Stomach (tissue), 9 donors: ENCODE data around the gene RIMBP2. TPM values are rescaled to one million over a fixed set of nuclear protein-coding genes. Genes with fewer than 3 reads are reported as not detected.

Source experiments
- DNase-seq, 2 donors: peaks; one replicate each; pipeline versions ENCODE4 v3.0.0 to v3.0.0-alpha.2; 2013 to 2019
- H3K27ac ChIP-seq, 5 donors: fragments of 200-600 bp in 4 of 5; sonication (generic) in 4 of 5; one replicate each; pipeline ENCODE4 v1.5.1; 2013 to 2019; ENCODE audit warnings: mild to moderate bottlenecking in 1 of 5, moderate library complexity in 1 of 5
- H3K27me3 ChIP-seq, 3 donors: fragments of 200-600 bp; sonication (generic); one replicate each; pipeline ENCODE4 v1.5.1; 2017 to 2019; ENCODE audit warnings: mixed run types in 1 of 3
- H3K36me3 ChIP-seq, 4 donors: fragments of 200-600 bp; sonication (generic); 1 replicate in 3 of 4; 2 replicates in 1 of 4; pipeline ENCODE4 v1.5.1; 2016 to 2019
- H3K4me1 ChIP-seq, 4 donors: fragments of 200-600 bp; sonication (generic); one replicate each; pipeline ENCODE4 v1.5.1; 2016 to 2019
- H3K4me3 ChIP-seq, 4 donors: fragments of 200-600 bp; sonication (generic) in 3 of 4; one replicate each; pipeline ENCODE4 v1.5.1; 2016 to 2019; ENCODE audit warnings: mild to moderate bottlenecking in 1 of 4
- H3K9me3 ChIP-seq, 4 donors: fragments of 200-600 bp; sonication (generic); one replicate each; pipeline ENCODE4 v1.5.1; 2016 to 2019
- CTCF ChIP-seq, 7 experiments: fragments of 450-650 bp in 4 of 7; fragments of 200-600 bp in 3 of 7; sonication (generic) in 3 of 7; IDR thresholded peaks; one replicate each; pipeline ENCODE4 v1.5.1; 2016 to 2019; ENCODE audit warnings: antibody characterized with exemption in 7 of 7, control low read depth in 2 of 7, mild to moderate bottlenecking in 1 of 7
- EP300 ChIP-seq: sonication (generic); formaldehyde crosslinking; IDR thresholded peaks from one replicate; pipeline ENCODE4 v1.6.1; 2017; ENCODE audit warnings: antibody characterized with exemption
- POLR2A ChIP-seq, 4 donors: fragments of 450-650 bp; IDR thresholded peaks; one replicate each; pipeline ENCODE4 v1.6.1; 2016; ENCODE audit warnings: antibody characterized with exemption in 4 of 4, control low read depth in 2 of 4, mild to moderate bottlenecking in 1 of 4, moderate library complexity in 1 of 4
- POLR2AphosphoS5 ChIP-seq, 3 donors: sonication (generic); formaldehyde crosslinking; IDR thresholded peaks; one replicate each; pipeline ENCODE4 v1.6.1; 2016; ENCODE audit warnings: antibody characterized with exemption in 3 of 3
- WGBS, 5 donors: extraction: QIAGEN DNeasy Blood & Tissue Kit in 3 of 5; methylation state at CpG; one replicate each; pipeline versions ENCODE4 v1.1.5 to v1.1.7; 2013 to 2018; 5-methylcytosine and 5-hydroxymethylcytosine counted together
- intact Hi-C: fragments of 100-400 bp; cut with DNase I; formaldehyde crosslinking; loops from one replicate; pipeline ENCODE4 v1.15.1; 2023; ENCODE audit warnings: low total_unique reads
- polyA plus RNA-seq, 3 donors: library from polyadenylated mRNA; stranded (reverse); fragments of 200-250 nt; gene quantifications; one replicate each; pipeline ENCODE4 v1.2.3, GENCODE V29; 2013
- total RNA-seq, 5 donors: library from RNA; depleted of rRNA; stranded (reverse); fragments of >200 nt; gene quantifications; one replicate each; pipeline versions ENCODE4 v1.1.0 to v1.2.3, GENCODE V29; 2014 to 2016
- donor health status: healthy with polysubstance abuse.
- donor health status: Bipolar disorder and iron deficiency.
- donor health status: healthy.

Gene RIMBP2
- total and polyA plus RNA-seq, 8 donors, result 0.75 to 44.6 (median 5.6) TPM

GRCh38 chr12:130476451-130477135, 239.5 kb downstream of the RIMBP2 start:
- no peak for DNase-seq

GRCh38 chr12:130474599-130475269, 241.4 kb downstream of the RIMBP2 start:
- DNase-seq, result no peak
- H3K4me1 ChIP-seq, result no peaks in the 10 kb centered on the region
- 54 to 66% (median 55%) methylated on average over 27 of the region's 27 CpGs for WGBS, 5 donors

More at GRCh38 chr12:130476451-130477135, 239.5 kb downstream of the RIMBP2 start:
- Histone ChIP-seq H3K4me1 (no peaks in the 10 kb centered on the region), H3K27me3 (peaks cover 0 to 54% (median 8%) of the 10 kb centered on the region in 3 donors), H3K27ac (no peak overlapping the region), H3K36me3 (no peaks in the 10 kb centered on the region), H3K4me3 (no peak overlapping the region), H3K9me3 (no peaks in the 10 kb centered on the region)
- intact Hi-C loops, result no loop called here
- TF ChIP-seq EP300 (no peak), POLR2A (IDR thresholded peaks at IDR 0.05) (no peak), CTCF (IDR thresholded peaks at IDR 0.05) (no peak), POLR2AphosphoS5 (IDR thresholded peaks at IDR 0.05) (no peak)
- 43 to 57% (median 53%) methylated on average over 20 of the region's 20 CpGs for WGBS, 5 donors

GRCh38 chr12:130473266-130473665, 242.8 kb downstream of the RIMBP2 start:
- no peak for DNase-seq
- intact Hi-C loops, result no loop called here

More at GRCh38 chr12:130474599-130475269, 241.4 kb downstream of the RIMBP2 start:
- intact Hi-C loops, result no loop called here
- no peaks in the 10 kb centered on the region for H3K36me3 ChIP-seq
- peaks cover 0 to 5% (median 1%) of the 10 kb centered on the region in 4 donors for H3K9me3 ChIP-seq
- H3K4me3 ChIP-seq, result no peak overlapping the region
- no peak for TF ChIP-seq POLR2AphosphoS5 (IDR thresholded peaks at IDR 0.05)
- no peak for TF ChIP-seq POLR2A (IDR thresholded peaks at IDR 0.05)
- no peak for TF ChIP-seq CTCF (IDR thresholded peaks at IDR 0.05)
- no peak for TF ChIP-seq EP300
- peaks cover 0 to 35% (median 3%) of the 10 kb centered on the region in 3 donors for H3K27me3 ChIP-seq
- H3K27ac ChIP-seq, result no peak overlapping the region

More at GRCh38 chr12:130473266-130473665, 242.8 kb downstream of the RIMBP2 start:
- H3K4me1 ChIP-seq, result no peaks in the 10 kb centered on the region
- no peak overlapping the region for H3K27ac ChIP-seq
- peaks cover 0 to 19% (median 11%) of the 10 kb centered on the region in 4 donors for H3K9me3 ChIP-seq
- TF ChIP-seq CTCF (IDR thresholded peaks at IDR 0.05) (no peak), POLR2AphosphoS5 (IDR thresholded peaks at IDR 0.05) (no peak), POLR2A (IDR thresholded peaks at IDR 0.05) (no peak), EP300 (no peak)
- H3K36me3 ChIP-seq, result no peaks in the 10 kb centered on the region
- 69 to 75% (median 74%) methylated on average over 17 of the region's 17 CpGs for WGBS, 5 donors
- H3K4me3 ChIP-seq, result no peak overlapping the region
- peaks cover 0 to 22% (median 3%) of the 10 kb centered on the region in 3 donors for H3K27me3 ChIP-seq
